NB4 (cell line): ENCODE measurements around the gene INHBE.
"Not testable (repeated sequence)": the region's sequence is repeated elsewhere in the genome, so short reads cannot be mapped to it uniquely, and the experiment has no call there.

ENCODE experiments used
- DNase-seq: peaks from one replicate; pipeline ENCODE4 v3.0.0; 2010; ENCODE audit warnings: low read depth
- H3K4me3 ChIP-seq: one replicate; pipeline ENCODE4 v1.5.1; 2011; ENCODE audit warnings: mild to moderate bottlenecking, low read depth, low read length, moderate library complexity
- CTCF ChIP-seq: IDR thresholded peaks from one replicate; pipeline ENCODE4 v1.5.1; 2012; ENCODE audit warnings: low read depth, low read length
- MAX ChIP-seq: IDR thresholded peaks from 2 replicates; pipeline ENCODE4 v1.6.1; 2011; ENCODE audit warnings: low read depth, low read length
- MYC ChIP-seq: IDR thresholded peaks from 2 replicates; pipeline ENCODE4 v1.6.1; 2011; ENCODE audit warnings: low read depth, low read length
- POLR2A ChIP-seq: IDR thresholded peaks from 2 replicates; pipeline ENCODE4 v1.6.1; 2011; ENCODE audit warnings: mild to moderate bottlenecking; ENCODE audit not compliant: insufficient read length; ENCODE audit errors: extremely low read depth

INHBE gene

GRCh38 chr12:57491393-57492280, 36.5 kb downstream of the INHBE start:
- DNase-seq, result peak; percentile 27
- TF ChIP-seq POLR2A (no peak), CTCF (peak; percentile 25)
- no peak overlapping the region for H3K4me3 ChIP-seq

DNA sequence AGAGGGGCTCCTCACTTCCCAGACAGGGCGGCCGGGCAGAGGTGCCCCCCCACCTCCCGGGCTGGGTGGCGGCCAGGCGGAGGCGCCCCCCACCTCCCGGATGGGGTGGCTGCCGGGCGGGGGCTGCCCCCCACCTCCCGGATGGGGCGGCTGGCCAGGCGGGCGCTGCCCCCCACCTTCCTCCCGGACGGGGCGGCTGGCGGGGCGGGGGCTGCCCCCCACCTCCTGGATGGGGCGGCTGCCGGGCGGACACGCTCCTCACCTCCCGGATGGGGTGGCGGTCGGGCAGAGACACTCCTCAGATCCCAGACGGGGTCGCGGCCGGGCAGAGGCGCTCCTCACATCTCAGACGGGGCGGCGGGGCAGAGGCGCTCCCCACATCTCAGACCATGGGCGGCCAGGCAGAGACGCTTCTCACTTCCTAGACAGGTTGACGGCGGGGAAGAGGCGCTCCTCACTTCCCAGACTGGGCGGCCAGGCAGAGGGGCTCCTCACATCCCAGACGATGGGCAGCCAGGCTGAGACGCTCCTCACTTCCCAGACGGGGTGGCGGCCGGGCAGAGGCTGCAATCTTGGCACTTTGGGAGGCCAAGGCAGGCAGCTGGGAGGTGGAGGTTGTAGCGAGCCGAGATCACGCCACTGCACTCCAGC, 40.1 kb downstream of the INHBE start:
- not testable (repeated sequence) for H3K4me3 ChIP-seq, DNase-seq

GRCh38 chr12:57496822-57497221, 41.7 kb downstream of the INHBE start:
- H3K4me3 ChIP-seq, result no peak overlapping the region
- no peak for TF ChIP-seq CTCF
- DNase-seq, result peak; percentile 28

GRCh38 chr12:57497223-57498131, 42.4 kb downstream of the INHBE start:
- H3K4me3 ChIP-seq, result no peak overlapping the region
- DNase-seq, result no peak
- TF ChIP-seq MAX (no peak), POLR2A (no peak), CTCF (no peak)

GRCh38 chr12:57498132-57498502, 43.0 kb downstream of the INHBE start:
- no peak for DNase-seq
- TF ChIP-seq MAX (no peak), MYC (no peak), CTCF (no peak), POLR2A (no peak)
- no peak overlapping the region for H3K4me3 ChIP-seq

DNA sequence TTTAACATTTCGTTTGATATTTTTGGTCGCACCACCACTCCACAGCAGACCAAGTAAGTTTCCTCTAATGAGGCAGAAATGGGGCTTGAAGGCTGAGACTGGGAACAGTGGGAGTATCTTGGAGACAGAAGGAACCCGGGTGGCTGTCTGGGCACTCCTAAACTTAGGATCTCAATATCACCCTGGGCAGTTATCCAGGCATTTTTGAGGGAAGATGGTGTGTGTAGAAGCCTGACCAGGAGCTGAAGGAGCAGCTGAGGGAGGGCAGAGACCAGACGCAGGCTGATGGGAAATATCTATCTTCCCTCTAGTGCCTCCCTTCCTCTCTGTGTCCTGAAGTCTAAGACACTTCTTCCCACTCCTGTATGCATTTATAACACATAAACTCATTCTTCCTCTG, 43.5 kb downstream of the INHBE start:
- TF ChIP-seq CTCF (no peak), POLR2A (no peak), MAX (no peak), MYC (no peak)
- DNase-seq, result no peak
- no peak overlapping the region for H3K4me3 ChIP-seq
